GM19438 (cell line): ENCODE data around the gene RAP1GAP2.
"Not testable (repeated sequence)": the region's sequence is repeated elsewhere in the genome, so short reads cannot be mapped to it uniquely, and the experiment has no call there.

Experiments
- ATAC-seq: cut with Tn5 transposase; IDR thresholded peaks from one replicate; pipeline ENCODE4 v1.9.1; 2021; ENCODE audit warnings: low read depth; ENCODE audit not compliant: unreplicated experiment

The RAP1GAP2 gene

GRCh38 chr17:3073850-3074249, 277.6 kb downstream of the RAP1GAP2 start:
- not testable (repeated sequence) for ATAC-seq
